Measurements from ENCODE around the gene CCNC.
"Not testable (repeated sequence)": the region's sequence is repeated elsewhere in the genome, so short reads cannot be mapped to it uniquely, and the experiment has no call there.

Gene CCNC

GRCh38 chr6:99602520-99603420 lies 34.3 kb upstream of the CCNC start:
- no peak for DNase-seq

GRCh38 chr6:99594696-99595095 lies 26.2 kb upstream of the CCNC start:
- not testable (repeated sequence) for DNase-seq

GRCh38 chr6:99592900-99593299 lies 24.4 kb upstream of the CCNC start:
- DNase-seq, result no peak

GRCh38 chr6:99591673-99592364 lies 23.4 kb upstream of the CCNC start:
- no peak for DNase-seq

GRCh38 chr6:99590728-99591672 lies 22.5 kb upstream of the CCNC start:
- DNase-seq, result no peak

GRCh38 chr6:99589907-99590493 lies 21.5 kb upstream of the CCNC start:
- no peak for DNase-seq

GRCh38 chr6:99589290-99589672 lies 20.8 kb upstream of the CCNC start:
- DNase-seq, result no peak

GRCh38 chr6:99588618-99589289 lies 20.3 kb upstream of the CCNC start:
- DNase-seq, result peak; percentile 59

- no peak for DNase-seq
These were observed 19.3 kb upstream of the CCNC start for GRCh38 chr6:99587792-99588191.

- DNase-seq, result no peak
These were observed 11.3 kb upstream of the CCNC start for GRCh38 chr6:99579781-99580180.

GRCh38 chr6:99575544-99576227 lies 7.2 kb upstream of the CCNC start:
- DNase-seq, result no peak

GRCh38 chr6:99573980-99574617 lies 5.6 kb upstream of the CCNC start:
- no peak for DNase-seq

GRCh38 chr6:99563056-99563723 lies 5.3 kb downstream of the CCNC start:
- no peak for DNase-seq

GRCh38 chr6:99560668-99561067 lies 7.8 kb downstream of the CCNC start:
- no peak for DNase-seq

GRCh38 chr6:99559057-99559456 lies 9.4 kb downstream of the CCNC start:
- no peak for DNase-seq

- DNase-seq, result no peak
These were observed 14.6 kb downstream of the CCNC start for GRCh38 chr6:99553888-99554287.

GRCh38 chr6:99550046-99550748 lies 18.3 kb downstream of the CCNC start:
- DNase-seq, result no peak

GRCh38 chr6:99548706-99549105 lies 19.8 kb downstream of the CCNC start:
- no peak for DNase-seq

- DNase-seq, result no peak
These were observed 20.9 kb downstream of the CCNC start for GRCh38 chr6:99547526-99547925.

- DNase-seq, result no peak
These were observed 23.0 kb downstream of the CCNC start for GRCh38 chr6:99545442-99545841.

All from activated gamma-delta T cell treated with Interleukin-2 at 50 U/mL for 16 hours (primary cell).